ENCODE data around the gene TAAR8.
"Not testable (repeated sequence)": the region's sequence is repeated elsewhere in the genome, so short reads cannot be mapped to it uniquely, and the experiment has no call there.

Gene TAAR8

GRCh38 chr6:132548746-132549463 is 3.6 kb upstream of the TAAR8 start:
- no peak for DNase-seq

- DNase-seq: no peak
These were observed 1.3 kb upstream of the TAAR8 start for GRCh38 chr6:132551214-132551613.

- DNase-seq: not testable (repeated sequence)
These were observed 7.6 kb downstream of the TAAR8 start for GRCh38 chr6:132560087-132560486.

- no peak for DNase-seq
These were observed 13.9 kb downstream of the TAAR8 start for GRCh38 chr6:132566404-132566803.

- DNase-seq: no peak
These were observed 15.1 kb downstream of the TAAR8 start for GRCh38 chr6:132567566-132567965.

- DNase-seq: no peak
These were observed 16.1 kb downstream of the TAAR8 start for GRCh38 chr6:132568611-132569010.

- no peak for DNase-seq
These were observed 16.7 kb downstream of the TAAR8 start for GRCh38 chr6:132569170-132569569.

GRCh38 chr6:132570221-132570777 is 17.8 kb downstream of the TAAR8 start, which contains the start of gene TAAR6:
TSS of gene TAAR6 (plus strand) at chr6:132570322. CDS start at chr6:132570322, 0 bp downstream.
- DNase-seq: no peak

- no peak for DNase-seq
These were observed 19.3 kb downstream of the TAAR8 start for GRCh38 chr6:132571774-132572173.

GRCh38 chr6:132584698-132585097 is 32.2 kb downstream of the TAAR8 start:
- no peak for DNase-seq

- DNase-seq: no peak
These were observed 35.0 kb downstream of the TAAR8 start for GRCh38 chr6:132587424-132587823.

GRCh38 chr6:132589454-132589853 is 37.0 kb downstream of the TAAR8 start, which contains the start of gene TAAR5:
TSS of gene TAAR5 (minus strand) at chr6:132589741. CDS start at chr6:132589686, 55 bp downstream.
- DNase-seq: no peak

- no peak for DNase-seq
These were observed 37.9 kb downstream of the TAAR8 start for GRCh38 chr6:132590362-132590761.

- no peak for DNase-seq
These were observed 40.4 kb downstream of the TAAR8 start for GRCh38 chr6:132592855-132593254.

- no peak for DNase-seq
These were observed 43.7 kb downstream of the TAAR8 start for GRCh38 chr6:132596201-132596600.

GRCh38 chr6:132598473-132598872 is 46.0 kb downstream of the TAAR8 start:
- DNase-seq: no peak

- not testable (repeated sequence) for DNase-seq
These were observed 48.4 kb downstream of the TAAR8 start for GRCh38 chr6:132600900-132601299.
